Ishikawa (cell line): ENCODE data around the gene SATB2.

Experiments used
- CEBPB ChIP-seq: IDR thresholded peaks from 2 replicates; pipeline ENCODE4 v1.6.1; 2012
- CREB1 ChIP-seq: IDR thresholded peaks from 2 replicates; pipeline ENCODE4 v1.6.1; 2012; ENCODE audit warnings: low read depth
- EGR1 ChIP-seq: IDR thresholded peaks from 2 replicates; pipeline ENCODE4 v1.6.1; 2012
- EP300 ChIP-seq: IDR thresholded peaks from 2 replicates; pipeline ENCODE4 v1.6.1; 2012; ENCODE audit warnings: borderline replicate concordance
- FOXM1 ChIP-seq: IDR thresholded peaks from 2 replicates; pipeline ENCODE4 v1.6.1; 2012; ENCODE audit warnings: low read depth, borderline replicate concordance
- MAX ChIP-seq: IDR thresholded peaks from 2 replicates; pipeline ENCODE4 v1.6.1; 2012
- NFIC ChIP-seq: IDR thresholded peaks from 2 replicates; pipeline ENCODE4 v1.6.1; 2012
- RAD21 ChIP-seq: IDR thresholded peaks from 2 replicates; pipeline ENCODE4 v1.6.1; 2012; ENCODE audit warnings: low read depth
- REST ChIP-seq: IDR thresholded peaks from 2 replicates; pipeline ENCODE4 v1.6.1; 2012; ENCODE audit warnings: low read depth, mild to moderate bottlenecking
- TAF1 ChIP-seq: IDR thresholded peaks from 2 replicates; pipeline ENCODE4 v1.6.1; 2012; ENCODE audit warnings: low read depth, mild to moderate bottlenecking
- TCF12 ChIP-seq: IDR thresholded peaks from 2 replicates; pipeline ENCODE4 v1.6.1; 2012; ENCODE audit warnings: low read depth
- TEAD4 ChIP-seq: IDR thresholded peaks from 2 replicates; pipeline ENCODE4 v1.6.1; 2012
- USF1 ChIP-seq: IDR thresholded peaks from 2 replicates; pipeline ENCODE4 v1.6.1; 2012
- YY1 ChIP-seq: IDR thresholded peaks from 2 replicates; pipeline ENCODE4 v1.6.1; 2012; ENCODE audit warnings: low read depth
- ZBTB7A ChIP-seq: IDR thresholded peaks from 2 replicates; pipeline ENCODE4 v1.6.1; 2012; ENCODE audit warnings: low read depth

The SATB2 gene

GRCh38 chr2:199273042-199273511 is 184.7 kb downstream of the SATB2 start:
- TF ChIP-seq TAF1, result no peak
- TF ChIP-seq CEBPB, result no peak
- no peak for TF ChIP-seq RAD21
- no peak for TF ChIP-seq EGR1
- TF ChIP-seq TCF12, result no peak
- TF ChIP-seq MAX, result no peak
- no peak for TF ChIP-seq EP300
- TF ChIP-seq FOXM1, result no peak
- no peak for TF ChIP-seq REST
- no peak for TF ChIP-seq YY1
- no peak for TF ChIP-seq CREB1
- no peak for TF ChIP-seq NFIC
- no peak for TF ChIP-seq ZBTB7A
- TF ChIP-seq USF1, result no peak

GRCh38 chr2:199261936-199262335 is 195.8 kb downstream of the SATB2 start:
- no peak for TF ChIP-seq ZBTB7A
- no peak for TF ChIP-seq EGR1
- no peak for TF ChIP-seq RAD21
- TF ChIP-seq NFIC, result no peak
- no peak for TF ChIP-seq REST
- no peak for TF ChIP-seq TAF1
- no peak for TF ChIP-seq CREB1
- no peak for TF ChIP-seq USF1
- TF ChIP-seq YY1, result no peak
- no peak for TF ChIP-seq CEBPB
- TF ChIP-seq MAX, result no peak
- no peak for TF ChIP-seq TCF12
- TF ChIP-seq TEAD4, result no peak
- no peak for TF ChIP-seq EP300
- TF ChIP-seq FOXM1, result no peak

- TF ChIP-seq NFIC (no peak), REST (no peak), FOXM1 (no peak), TAF1 (no peak), USF1 (no peak), EGR1 (no peak), EP300 (no peak), TEAD4 (no peak), CREB1 (no peak), MAX (no peak), YY1 (no peak)
Observed at GRCh38 chr2:199261239-199261638, 196.5 kb downstream of the SATB2 start.

GRCh38 chr2:199259671-199260070 is 198.1 kb downstream of the SATB2 start:
- TF ChIP-seq YY1 (no peak), TCF12 (no peak), USF1 (no peak), MAX (no peak), EGR1 (no peak), TEAD4 (no peak), RAD21 (no peak), FOXM1 (no peak), REST (no peak), CREB1 (no peak), NFIC (no peak), ZBTB7A (no peak), TAF1 (no peak), EP300 (no peak), CEBPB (no peak)
